ENCODE data around the gene FKBP1B.

- TF ChIP-seq POLR2A (IDR thresholded peaks at IDR 0.05; ENCODE audit: low read depth, low read length) (no peak), POLR2AphosphoS5 (IDR thresholded peaks at IDR 0.05; ENCODE audit: low read depth, low read length) (no peak)
Measured at GRCh38 chr2:24051833-24052232, 2.3 kb downstream of the FKBP1B start.
